Stimulated activated CD4-positive, alpha-beta T cell treated with anti-CD3 and anti-CD28 coated beads, Interleukin-1b, Interleukin-23, amount 100 ng/mL, for 24 hours (primary cell): Measurements from ENCODE around the gene TARDBP.
"Not testable (repeated sequence)": the region's sequence is repeated elsewhere in the genome, so short reads cannot be mapped to it uniquely, and the experiment has no call there.

Experiments
- DNase-seq, 4 experiments: peaks; one replicate each; pipeline ENCODE4 v3.0.0-alpha.2; 2020; ENCODE audit warnings: low read depth in 4 of 4, low spot score in 1 of 4

TARDBP gene

DNA sequence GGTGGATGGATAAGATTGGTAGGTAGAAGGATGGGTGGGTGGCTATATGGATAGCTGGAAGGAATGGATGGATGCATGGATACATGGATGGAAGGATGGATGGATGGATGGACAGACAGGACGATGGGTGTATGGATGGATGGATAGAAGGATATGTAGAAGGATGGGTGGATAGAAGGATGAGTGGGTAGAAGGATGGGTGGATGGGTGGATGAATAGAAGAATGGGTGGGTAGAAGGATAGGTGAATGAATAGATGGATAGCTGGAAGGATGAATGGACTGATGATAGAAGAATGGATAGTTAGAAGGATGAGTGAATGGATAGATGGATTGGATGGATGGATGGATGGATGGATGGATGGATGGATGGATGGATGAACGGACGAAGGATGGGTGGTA lies 29.6 kb downstream of the TARDBP start:
- DNase-seq: no peak

- no peak for DNase-seq
Observed at GRCh38 chr1:11042995-11043874, 30.8 kb downstream of the TARDBP start.

DNA sequence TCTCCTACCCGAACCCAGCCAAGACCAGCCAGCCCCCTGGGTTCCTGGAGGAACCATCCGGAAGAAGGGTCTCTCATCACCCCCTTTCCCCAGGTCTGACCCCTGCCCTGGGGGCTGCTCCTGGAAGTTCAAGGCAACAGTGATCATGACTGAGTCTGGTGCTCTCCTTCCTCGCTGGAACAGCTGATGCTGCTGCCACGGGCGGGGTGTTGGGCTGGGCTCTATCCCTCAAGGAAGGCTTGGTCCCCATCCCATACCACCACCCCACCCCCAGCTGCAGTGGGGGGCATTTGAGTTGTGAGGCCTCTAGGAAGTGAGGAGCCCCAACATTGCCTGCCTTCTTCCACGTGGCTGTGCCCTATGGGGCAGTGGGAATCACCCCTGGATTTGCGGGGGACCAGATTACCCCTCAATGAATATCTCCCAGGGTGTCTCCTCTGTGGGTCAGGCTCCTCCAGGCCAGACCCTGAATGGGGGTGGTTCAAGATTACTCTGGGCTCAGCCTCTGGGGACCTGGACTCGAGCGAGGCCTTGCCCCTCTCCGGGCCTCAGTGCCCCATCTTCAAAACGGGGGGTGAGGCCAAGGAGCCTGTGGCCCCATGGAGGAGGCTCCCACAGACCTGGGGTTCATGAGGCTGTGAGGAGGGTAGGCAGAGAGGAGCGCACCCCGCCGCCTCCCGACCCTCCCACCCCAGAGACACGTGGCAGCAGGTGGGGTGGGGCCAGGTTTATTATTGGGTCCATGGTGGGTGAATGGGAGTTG lies 31.8 kb downstream of the TARDBP start:
- DNase-seq: no peak

DNA sequence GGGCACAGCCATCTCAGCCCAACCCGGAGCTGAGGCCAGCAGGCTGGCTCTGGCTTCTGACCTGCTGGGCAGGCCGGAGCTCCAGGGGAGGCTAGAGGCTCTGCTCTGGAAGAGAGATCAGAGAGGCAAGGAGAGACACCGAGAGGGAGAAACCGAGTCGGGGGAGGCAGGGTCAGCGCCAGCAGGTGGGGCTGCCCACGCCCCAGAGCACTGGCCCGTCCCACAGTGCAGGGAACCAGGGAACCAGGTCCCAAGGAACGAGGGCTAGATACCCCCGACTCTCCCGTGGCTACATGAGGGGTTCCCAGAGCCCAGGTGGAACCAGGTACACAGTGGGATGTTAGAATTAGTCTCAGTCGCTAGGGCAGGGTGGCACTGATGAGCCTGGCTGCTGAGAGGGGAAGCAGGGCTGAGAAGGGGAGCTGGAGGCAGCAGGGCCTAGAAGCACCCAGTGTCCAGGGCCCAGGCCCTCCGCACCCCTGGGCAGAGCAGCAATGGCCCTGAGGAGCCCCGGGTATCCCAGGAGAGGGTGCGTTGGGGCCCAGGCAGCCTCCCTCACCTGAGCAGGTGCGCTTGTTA lies 32.5 kb downstream of the TARDBP start:
- no peak for DNase-seq

- no peak for DNase-seq
Observed at GRCh38 chr1:11045428-11046269, 33.2 kb downstream of the TARDBP start.

DNA sequence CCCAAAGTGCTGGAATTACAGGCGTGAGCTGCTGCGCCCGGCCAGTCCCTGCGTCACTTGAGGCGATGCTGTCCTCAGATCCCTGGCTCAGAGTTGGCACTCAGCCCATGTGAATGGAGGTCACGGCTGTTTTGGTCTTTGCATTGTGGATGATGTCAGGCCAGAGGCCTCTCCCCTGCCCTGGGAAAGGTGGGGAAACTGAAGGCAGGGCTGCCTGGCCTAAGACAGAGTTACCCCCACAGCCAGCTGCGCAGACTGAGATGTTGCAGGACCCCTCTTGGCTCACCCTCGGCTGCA lies 33.8 kb downstream of the TARDBP start:
- no peak for DNase-seq

- DNase-seq: no peak
Observed at GRCh38 chr1:11046625-11047365, 34.3 kb downstream of the TARDBP start, which contains the start of gene MASP2. MASP2 (minus strand) TSS chr1:11047239; CDS start chr1:11047207, 32 bp downstream.

GRCh38 chr1:11051121-11051520 lies 38.7 kb downstream of the TARDBP start:
- not testable (repeated sequence) for DNase-seq

GRCh38 chr1:11051781-11052511 lies 39.5 kb downstream of the TARDBP start:
- DNase-seq: no peak

DNA sequence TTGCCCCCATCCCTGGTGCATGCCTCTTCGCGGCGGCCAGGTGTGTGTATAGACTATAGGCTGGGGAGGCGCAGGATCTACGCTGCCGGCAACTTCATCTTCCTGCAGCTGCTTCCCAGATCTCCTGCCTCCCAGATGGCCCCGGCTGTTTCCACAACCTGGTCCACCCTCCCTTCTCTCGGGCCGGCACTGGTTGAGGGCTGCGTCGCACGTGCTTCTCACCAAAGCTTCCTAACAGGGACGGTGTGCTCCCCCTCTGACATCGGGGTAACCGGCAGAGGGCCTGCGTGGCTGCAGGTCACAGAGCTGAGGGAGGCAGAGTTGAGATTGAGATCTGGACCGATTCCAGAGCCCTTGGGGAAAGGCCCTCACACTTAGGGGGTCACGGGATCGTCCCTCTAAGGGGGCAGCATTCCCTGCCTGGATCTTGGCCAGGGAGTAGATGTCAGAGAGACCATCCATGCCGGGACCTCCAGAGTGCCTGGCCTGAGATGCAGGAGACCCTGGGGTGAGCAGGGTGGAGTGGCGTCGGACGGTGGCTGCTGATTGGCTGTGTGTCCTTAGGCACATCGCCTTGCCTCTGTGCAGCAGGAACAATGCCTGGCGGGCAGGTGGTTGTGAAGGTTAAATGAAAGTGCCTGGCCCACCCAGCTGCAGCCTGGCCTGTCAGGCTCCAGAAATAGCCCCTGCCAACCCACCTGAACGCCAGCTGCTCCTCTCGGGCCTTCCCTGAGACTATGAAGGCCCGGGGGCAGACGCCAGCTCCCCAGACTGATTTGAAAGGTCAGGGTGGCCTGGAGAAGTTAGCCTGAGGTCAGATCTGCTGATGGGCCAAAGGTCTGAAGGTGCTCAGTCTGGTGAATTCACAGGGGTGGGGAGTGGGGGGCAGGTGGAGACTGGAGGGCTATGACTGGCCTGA lies 40.6 kb downstream of the TARDBP start:
- peak in 1 of 4 experiments; percentile 21 for DNase-seq

- no peak for DNase-seq
Observed at GRCh38 chr1:11053758-11054137, 41.3 kb downstream of the TARDBP start.

DNA sequence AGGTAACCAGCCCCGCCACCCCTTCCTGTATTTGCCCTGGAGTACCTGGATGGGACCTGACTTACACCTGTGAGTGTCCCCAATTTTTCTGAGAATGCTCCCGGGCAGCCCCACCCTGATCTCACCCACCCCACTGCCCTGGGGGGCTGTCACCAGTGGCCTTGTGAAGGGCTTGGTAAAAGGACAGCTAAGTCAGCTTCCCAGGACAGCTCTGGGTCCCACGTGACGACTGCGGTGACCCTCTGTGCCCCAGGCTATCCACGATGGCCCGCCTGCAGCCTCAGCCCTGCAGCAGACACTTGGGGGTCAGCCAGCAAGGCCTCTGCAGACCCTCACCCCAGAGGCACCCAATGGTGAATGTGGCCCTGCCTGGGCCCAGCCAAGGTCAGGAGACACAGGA lies 41.7 kb downstream of the TARDBP start:
- no peak for DNase-seq

- no peak for DNase-seq
Observed at GRCh38 chr1:11054666-11055065, 42.2 kb downstream of the TARDBP start.

GRCh38 chr1:11055676-11056075 lies 43.2 kb downstream of the TARDBP start:
- no peak for DNase-seq

DNA sequence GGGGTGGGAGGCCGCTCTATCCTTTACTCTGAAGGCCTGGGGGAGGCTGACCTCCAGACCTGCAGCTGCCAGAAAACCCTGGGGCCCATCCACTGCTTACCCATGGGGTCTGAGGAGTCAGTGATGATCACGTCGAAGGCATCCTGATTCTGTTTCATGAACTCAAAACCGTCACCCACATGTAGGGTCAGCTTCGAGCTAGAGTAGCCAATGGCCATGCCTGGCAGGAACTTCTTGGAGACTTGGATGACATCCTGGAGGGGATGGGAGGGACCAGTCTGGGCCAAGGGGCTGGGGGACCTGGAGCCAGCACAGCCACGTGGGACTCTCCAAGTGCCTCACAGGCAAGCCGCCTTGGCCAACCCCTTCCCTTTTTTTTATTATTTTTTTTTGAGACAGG lies 44.0 kb downstream of the TARDBP start:
- DNase-seq: no peak

- DNase-seq: no peak
Observed at GRCh38 chr1:11057477-11057876, 45.0 kb downstream of the TARDBP start.

DNA sequence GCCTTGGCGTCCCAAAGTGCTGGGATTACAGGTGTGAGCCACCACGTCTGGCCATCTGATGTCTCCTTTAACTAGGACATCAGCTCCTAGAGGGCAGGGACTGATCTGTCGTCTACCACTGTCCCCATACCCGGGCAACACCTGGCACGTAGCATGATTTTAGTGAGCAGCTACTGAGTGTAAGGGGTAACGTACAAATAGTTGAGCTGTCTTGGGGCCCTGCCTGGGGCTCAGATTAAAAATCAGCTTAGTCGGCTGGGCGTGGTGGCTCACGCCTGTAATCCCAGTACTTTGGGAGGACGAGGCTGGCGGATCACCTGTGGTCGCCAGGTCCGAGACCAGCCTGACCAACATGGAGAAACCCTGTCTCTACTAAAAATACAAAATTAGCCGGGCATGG lies 45.6 kb downstream of the TARDBP start:
- no peak for DNase-seq

- DNase-seq: no peak
Observed at GRCh38 chr1:11058595-11059154, 46.2 kb downstream of the TARDBP start.
